Measurements from ENCODE around the gene COG5.
"Not testable (repeated sequence)": the region's sequence is repeated elsewhere in the genome, so short reads cannot be mapped to it uniquely, and the experiment has no call there.

The COG5 gene

GRCh38 chr7:107579885-107580715 lies 16.4 kb upstream of the COG5 start, which contains the start of gene BCAP29:
Gene BCAP29, plus strand, starts transcription at chr7:107580246. Its CDS starts 527 bp downstream, at chr7:107580773.
- peak; percentile 75 to 88 for DNase-seq

- no peak for DNase-seq
These were observed 15.8 kb upstream of the COG5 start for GRCh38 chr7:107579554-107579884.

GRCh38 chr7:107573537-107573936 lies 9.8 kb upstream of the COG5 start:
- no peak for DNase-seq

GRCh38 chr7:107570298-107570697 lies 6.6 kb upstream of the COG5 start:
- DNase-seq = no peak

DNA sequence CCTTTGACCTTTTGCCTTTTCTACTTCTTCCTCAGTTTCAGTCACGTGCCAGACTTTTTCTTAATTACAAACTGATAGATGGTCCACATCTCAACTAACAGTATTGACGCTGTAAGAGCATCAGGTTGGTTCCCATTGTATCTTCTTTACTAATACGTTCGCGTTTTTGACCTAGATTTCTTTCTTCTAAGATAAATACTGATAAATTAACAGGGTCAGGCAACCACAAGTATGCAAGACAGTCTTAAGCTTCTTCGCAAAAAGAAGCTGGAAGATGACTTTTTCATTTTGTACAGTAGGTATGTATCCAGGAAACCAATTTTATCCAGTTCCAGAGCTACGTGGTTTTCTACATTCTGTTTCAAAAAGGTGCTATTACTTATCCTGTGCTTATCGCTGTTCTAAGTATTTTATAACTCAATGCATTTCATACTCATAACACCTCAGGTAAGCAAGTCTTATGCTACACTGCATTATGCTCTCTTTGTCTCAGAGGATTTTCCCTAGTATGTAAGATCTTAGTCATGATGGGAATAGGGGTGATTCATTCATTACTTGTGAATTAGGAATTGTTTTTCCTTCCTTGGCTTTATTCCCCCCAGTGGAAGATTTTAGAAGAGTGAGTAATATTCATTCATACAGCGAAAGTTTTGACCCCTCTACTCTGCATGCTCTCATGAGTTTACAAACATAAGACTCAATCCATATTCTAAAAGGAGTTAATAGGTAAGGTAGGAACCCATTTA lies 1.0 kb upstream of the COG5 start:
- no peak for DNase-seq

DNA sequence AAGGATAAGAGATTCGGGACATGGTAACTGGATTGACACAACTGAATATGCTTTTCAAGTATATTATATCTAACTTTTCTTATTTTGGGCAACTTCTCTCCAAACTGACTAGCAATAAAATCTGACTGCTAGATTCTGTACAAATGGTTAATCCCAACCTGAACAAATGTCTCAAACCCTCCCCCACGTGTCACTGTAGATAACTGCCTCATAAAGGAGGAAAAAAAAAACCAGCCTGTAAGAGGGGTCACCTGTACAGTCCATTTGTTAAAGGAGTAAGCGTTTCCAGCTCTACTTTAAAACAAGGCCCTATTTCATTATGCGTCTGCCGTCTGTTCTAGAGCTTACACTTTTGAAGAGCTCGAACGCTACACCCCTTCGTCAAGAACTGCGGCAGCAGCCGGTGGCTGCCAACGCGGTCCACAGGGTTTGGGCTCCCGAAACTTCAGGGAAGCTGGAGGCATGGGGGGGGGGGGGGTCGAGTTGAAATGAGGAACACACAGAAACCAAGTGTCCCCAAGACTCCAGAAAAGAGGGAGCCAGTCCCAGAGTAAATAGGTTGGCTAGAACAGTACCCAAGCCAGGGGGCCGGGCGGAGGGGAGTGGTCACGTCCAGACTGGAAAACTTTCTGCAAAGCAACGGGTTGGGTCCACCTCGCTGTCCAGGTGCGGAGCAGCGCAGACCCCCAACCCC lies 492 bp downstream of the COG5 start:
- DNase-seq = peak; percentile 19 to 31

GRCh38 chr7:107560898-107561516 lies 2.7 kb downstream of the COG5 start:
- DNase-seq = peak; percentile 1 to 22

- DNase-seq = no peak
These were observed 3.9 kb downstream of the COG5 start for GRCh38 chr7:107559864-107560263.

DNA sequence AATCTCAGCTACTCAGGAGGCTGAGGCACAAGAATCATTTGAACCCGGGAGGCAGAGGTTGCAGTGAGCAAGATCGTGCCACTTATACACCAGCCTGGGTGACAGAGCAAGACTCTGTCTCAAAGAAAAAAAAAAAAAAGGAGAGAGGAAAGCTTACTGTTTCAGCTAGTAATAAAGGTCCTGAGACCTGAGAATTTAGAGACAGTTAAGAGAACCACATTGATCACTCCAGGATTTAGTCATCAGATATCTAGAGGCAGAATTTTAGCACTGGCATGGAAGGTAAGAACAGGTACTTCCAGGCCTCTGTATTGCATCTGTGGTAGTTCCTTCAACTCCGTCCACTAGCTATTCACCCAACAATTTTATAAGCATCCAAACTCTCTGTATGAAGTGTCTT lies 7.8 kb downstream of the COG5 start:
- DNase-seq = no peak

DNA sequence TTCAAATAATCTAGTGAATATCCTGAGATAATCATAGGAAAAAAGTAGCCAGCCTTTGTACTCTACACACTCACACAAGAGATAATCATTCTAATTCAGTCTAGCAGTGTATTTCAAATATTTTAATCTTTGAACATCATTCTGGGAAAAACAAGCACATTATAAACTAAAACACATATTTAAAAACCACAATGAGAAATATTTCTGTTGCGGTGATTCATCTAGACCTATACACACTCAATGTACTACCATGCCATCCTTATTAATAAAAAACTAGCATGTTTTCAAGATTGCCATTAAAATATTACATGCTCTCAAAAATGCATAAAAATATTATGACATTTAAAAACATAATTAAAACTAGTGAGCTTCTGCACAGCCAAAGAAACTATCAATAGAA lies 11.8 kb downstream of the COG5 start:
- no peak for DNase-seq

- DNase-seq = no peak
These were observed 18.7 kb downstream of the COG5 start for GRCh38 chr7:107544848-107545591.

- no peak for DNase-seq
These were observed 20.3 kb downstream of the COG5 start for GRCh38 chr7:107543338-107543993.

DNA sequence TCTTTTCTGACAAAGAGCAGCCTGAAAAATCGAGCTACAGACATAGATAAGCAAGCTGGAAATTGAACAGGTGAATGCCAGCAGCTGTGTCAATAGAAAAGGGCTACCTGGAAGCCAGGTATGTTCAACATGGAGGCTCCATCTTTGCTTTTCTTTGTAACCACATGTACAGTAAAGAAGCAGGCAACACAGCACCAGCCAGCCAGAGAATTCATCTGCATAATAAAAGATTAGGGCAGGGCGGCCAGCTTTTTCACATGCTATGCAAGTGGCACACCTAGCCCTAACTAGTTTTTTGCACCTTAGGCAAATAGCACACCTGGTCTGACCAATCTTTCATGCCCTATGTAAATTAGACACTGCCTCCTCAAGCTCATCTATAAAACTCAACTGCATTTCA lies 25.7 kb downstream of the COG5 start:
- no peak for DNase-seq

DNA sequence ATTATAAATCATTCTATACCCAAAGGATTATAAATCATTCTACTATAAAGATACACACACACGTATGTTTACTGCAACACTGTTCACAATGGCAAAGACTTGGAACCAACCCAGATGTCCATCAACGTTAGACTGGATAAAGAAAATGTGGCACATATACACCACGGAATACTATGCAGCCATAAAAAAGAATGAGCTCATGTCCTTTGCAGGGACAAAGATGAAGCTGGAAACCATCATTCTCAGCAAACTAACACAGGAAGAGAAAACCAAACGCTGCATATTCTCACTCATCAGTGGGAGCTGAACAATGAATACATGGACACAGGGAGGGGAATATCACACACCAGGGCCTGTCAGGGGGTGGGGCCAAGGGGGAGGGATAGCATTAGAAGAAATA lies 26.5 kb downstream of the COG5 start:
- DNase-seq = not testable (repeated sequence)

DNA sequence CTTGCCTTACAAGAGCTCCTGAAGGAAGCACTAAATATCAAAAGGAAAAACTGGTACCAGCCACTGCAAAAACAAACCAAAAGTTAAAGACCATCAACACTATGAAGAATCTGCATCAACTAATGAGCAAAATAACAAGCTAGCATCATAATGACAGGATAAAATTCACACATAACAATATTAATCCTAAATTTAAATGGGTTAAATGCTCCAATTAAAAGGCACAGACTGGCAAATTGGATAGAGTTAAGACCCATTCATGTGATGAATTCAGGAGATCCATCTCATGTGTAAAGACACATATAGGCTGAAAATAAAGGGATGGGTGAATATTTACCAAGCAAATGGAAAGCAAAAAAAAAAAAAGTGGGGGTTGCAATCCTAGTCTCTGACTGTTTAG lies 29.6 kb downstream of the COG5 start:
- no peak for DNase-seq

GRCh38 chr7:107530751-107531150 lies 33.0 kb downstream of the COG5 start:
- peak in 1 of 2 donors; percentile 18 for DNase-seq

GRCh38 chr7:107528461-107528860 lies 35.3 kb downstream of the COG5 start:
- no peak for DNase-seq

- DNase-seq = no peak
These were observed 36.5 kb downstream of the COG5 start for GRCh38 chr7:107527196-107527595.

DNA sequence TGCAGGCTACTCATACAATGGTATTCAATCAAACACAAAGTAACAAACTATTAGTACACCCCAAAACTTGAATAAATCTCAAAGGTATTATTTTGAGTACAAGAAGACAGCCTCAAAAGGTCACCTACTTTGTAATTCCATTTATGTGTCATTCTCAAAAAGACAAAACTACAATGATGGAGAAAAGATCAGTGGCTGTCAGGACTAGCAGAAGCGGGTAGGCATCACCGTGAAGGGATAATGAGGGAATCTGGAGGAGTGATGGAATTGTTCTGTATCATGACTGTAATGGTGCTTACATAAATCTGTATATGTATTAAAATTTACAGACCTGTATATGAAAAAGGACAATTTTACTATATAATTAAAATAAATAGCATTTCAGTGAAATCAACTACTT lies 37.0 kb downstream of the COG5 start:
- DNase-seq = no peak

DNA sequence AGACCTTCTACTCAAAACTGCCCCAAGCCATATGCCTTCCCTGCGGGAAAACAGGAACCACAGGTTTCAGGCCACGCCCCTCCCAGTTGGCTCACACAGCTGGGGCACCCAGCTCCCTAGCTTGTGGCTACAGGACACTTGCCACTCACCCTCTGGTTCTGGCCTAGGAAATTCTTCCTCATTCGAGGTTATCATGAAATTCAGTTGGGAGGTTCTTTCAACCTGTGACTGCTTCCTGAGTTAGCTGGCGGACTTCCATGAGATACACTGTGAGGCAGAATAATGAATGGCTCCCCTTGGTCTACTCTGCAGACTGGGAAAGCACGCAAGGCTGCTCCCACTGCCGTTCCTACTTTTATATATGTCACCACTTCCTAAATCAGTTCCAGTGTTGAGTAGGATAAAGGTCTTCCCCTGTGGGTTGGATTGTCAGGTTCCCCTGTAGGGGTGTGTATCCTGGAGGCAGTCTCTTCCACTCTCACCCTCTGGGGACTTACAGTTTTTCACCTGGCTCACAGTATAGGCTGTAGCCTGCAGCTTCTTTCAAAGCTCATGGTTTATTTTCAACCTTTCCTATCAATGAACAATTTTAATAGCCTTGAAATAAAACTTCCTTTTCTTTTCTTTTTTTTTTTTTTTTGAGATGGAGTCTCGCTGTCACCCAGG lies 56.9 kb downstream of the COG5 start:
- peak; percentile 82 to 87 for DNase-seq
